SW 1271 (cell line): ENCODE results near the gene SAA2.
"Not testable (repeated sequence)": the region's sequence is repeated elsewhere in the genome, so short reads cannot be mapped to it uniquely, and the experiment has no call there.

ENCODE experiments used
- DNase-seq, 2 experiments: peaks; one replicate each; lab custom pipeline; 2025; lab: John Stamatoyannopoulos, UW

The SAA2 gene

DNA sequence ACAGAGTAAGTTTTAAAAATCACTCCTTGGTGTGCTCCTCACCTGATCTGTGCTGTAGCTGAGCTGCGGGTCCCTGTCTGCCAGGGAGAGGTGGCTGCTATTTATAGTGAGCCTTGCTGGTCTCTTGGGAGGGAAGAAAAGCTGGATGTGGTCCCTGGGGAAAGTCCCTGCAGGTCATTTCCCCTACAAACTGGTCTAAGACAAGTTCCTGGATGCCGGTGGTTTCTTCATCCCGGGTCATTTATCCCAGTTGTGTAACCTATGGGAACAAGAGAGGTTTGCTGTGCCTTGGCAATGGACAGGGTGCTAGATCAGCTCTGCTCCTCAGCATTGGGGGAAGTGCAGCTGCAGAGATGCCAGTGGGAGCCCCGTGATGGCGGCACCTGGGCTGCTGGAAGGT is at the start of gene SAA2:
TSS of gene SAA2 (minus strand) at position 108 of the 400 bp plus-strand sequence. CDS start 657 bp downstream, outside the sequence.
- DNase-seq: no peak

DNA sequence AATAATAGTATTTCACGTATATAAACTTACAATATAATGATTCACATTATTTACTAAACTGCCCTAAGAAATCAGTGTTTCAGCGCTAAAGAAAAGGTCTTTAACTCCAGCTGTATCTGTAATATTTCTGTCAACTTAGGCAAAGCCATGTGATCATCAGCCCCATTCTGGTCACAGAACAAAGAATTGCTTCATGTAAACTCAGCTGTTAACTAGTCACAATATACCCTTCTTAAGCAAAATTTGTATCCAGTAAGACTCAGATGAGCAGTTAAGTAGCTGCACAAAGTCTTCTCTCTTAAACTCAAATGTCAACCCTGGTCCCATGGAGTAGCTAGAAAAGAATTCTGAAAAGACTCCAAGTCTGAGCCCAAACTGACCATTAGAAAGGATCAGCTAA is 46.8 kb upstream of the SAA2 start:
- no peak for DNase-seq

DNA sequence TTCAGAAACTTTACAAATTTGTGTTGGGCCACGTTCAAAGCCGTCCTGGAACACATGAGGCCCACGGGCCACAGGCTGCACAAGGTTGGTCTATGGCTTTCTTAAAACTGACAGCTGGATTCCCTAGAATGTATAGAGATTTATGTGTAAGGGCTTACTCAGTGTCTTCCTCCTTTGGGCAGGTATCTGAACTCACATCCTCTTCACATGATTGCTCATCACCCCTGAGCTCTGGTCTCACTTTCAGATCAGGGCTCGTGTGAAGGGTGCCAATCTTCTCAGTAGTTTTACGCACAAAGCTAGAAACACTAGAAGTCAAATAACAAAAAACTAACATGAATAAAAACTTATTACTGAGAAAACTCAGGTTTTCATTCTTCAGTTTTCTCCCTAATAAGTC is 46.4 kb upstream of the SAA2 start:
- DNase-seq: no peak

- DNase-seq: no peak
Observed at GRCh38 chr11:18288911-18289310, 40.4 kb upstream of the SAA2 start.

- DNase-seq: no peak
Observed at GRCh38 chr11:18285841-18286240, 37.4 kb upstream of the SAA2 start.

GRCh38 chr11:18282626-18283025 is 34.2 kb upstream of the SAA2 start:
- no peak for DNase-seq

DNA sequence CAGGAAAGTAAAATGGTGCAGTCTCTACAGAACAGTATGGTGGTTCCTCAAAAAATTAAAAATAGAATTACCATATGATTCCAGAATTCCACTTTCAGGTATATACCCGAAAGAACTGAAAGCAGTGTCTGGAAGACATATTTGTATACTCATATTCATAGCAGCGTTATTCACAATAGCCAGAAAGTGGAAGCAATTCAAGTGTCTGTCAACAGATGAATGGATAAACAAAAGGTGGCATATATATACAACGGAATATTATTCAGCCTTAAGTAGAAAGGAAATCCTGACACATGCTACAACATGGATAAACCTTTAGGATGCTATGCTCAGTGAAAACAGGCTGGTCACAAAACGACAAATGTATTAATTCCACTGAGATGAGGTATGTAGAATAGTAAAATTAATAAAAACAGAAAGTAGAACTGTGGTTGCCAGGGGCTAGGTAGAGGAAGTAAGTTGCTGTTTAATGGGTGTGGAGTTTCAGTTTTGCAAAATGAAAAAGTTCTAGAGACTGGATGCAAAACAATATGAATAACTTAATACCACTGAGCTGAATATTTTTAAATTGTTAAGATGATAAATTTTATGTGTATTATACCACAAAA is 32.1 kb upstream of the SAA2 start:
- no peak for DNase-seq

DNA sequence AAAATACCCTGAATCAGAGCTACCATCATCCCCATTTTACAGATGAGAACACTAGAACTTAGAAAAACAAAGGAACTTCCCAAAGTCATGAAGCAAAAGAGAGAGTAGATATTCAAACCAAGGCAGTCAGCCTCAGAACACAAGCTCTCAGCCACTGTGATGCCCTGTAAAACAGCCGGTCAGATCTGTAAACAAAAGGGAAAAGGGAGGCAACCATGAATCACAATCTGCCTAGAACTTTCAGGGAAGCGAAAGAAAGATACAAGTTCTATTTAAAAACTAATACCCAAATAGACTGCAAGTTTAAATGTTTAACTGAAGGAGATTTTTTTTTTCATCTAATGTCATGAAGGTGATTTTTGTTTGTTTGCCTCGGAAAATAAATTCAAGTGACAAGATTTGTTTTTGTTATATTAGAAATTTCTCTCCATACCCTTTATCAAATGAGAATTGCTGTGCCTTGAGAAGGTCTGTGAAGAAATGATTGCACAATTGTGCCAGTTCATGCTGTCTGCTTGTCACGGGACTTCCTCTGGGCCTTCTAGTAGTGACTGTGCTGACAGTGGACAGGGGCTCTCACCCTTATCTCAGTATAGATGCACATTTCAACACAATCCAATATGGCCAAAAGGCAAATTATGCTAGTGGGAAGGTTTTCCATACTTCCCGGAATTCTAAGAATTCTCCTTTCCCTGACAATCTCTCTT is 29.2 kb upstream of the SAA2 start:
- no peak for DNase-seq

GRCh38 chr11:18271206-18271605 is 22.7 kb upstream of the SAA2 start:
- no peak for DNase-seq

DNA sequence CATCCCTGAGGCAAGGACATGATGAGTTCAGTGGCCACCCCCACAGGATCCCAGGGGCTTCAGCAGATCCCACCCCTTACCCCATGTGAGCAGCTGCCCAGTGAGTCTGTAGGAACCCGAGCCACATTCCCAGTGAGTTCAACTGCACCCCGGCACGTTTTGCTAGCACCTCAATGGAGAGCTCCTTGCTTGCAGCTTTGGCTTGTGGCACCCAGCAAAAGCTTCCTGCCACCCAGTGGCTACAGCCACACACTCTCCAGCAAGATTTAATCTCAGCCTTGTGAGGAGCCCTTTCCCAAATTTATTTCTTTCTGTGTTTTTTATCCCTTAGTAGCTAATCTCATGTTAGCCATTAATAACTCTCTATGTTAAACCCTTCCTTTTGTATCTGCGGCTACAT is 21.6 kb upstream of the SAA2 start:
- no peak for DNase-seq

- DNase-seq: not testable (repeated sequence)
Observed at GRCh38 chr11:18269252-18269651, 20.8 kb upstream of the SAA2 start.

- not testable (repeated sequence) for DNase-seq
Observed at GRCh38 chr11:18267335-18268133, 19.1 kb upstream of the SAA2 start.

DNA sequence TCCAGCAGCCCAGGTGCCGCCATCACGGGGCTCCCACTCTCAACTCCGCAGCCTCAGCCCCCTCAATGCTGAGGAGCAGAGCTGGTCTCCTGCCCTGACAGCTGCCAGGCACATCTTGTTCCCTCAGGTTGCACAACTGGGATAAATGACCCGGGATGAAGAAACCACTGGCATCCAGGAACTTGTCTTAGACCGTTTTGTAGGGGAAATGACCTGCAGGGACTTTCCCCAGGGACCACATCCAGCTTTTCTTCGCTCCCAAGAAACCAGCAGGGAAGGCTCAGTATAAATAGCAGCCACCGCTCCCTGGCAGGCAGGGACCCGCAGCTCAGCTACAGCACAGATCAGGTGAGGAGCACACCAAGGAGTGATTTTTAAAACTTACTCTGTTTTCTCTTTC is 17.5 kb upstream of the SAA2 start, which contains the start of gene SAA1:
TSS of gene SAA1 (plus strand) at position 316 of the 400 bp plus-strand sequence. CDS start 624 bp downstream, outside the sequence.
- no peak for DNase-seq

DNA sequence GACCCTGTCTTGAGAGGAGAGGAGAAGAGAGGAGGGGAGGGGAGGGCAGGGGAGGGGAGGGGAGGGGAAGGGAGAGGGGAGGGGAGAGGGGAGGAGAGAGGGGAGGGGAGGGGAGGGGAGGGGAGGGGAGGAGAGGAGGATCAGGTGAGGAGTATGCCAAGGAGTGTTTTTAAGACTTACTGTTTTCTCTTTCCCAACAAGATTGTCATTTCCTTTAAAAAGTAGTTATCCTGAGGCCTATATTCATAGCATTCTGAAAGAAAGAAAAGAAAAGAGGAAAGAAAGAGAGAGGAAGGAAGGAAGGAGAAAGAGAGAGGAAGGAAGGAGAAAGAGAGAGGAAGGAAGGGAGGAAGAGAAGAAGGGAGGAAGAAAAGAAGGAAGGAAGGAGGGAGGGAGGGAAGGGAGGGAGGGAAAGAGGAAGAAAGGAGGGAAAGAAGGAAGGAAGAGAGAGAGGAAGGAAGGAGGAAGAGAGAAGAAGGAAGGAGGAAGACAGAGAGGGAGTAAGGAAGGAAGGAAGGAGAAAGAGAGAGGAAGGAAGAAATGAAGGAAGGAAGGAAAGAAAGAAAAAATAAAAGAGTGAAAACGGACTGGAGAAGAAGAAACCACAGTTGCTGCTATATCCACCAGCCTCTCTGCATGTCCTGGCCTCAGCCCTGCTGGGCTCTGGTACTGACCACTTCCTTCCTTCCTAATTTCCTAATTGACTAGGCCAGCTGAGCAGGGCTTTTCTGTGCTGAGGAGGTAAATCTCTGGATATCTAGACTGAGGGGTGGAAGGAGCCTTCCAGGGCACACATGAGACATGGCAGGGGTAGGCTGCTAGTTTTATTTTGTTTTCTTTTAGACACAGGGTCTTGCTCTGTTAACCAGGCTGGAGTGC is 16.4 kb upstream of the SAA2 start:
- no peak for DNase-seq

DNA sequence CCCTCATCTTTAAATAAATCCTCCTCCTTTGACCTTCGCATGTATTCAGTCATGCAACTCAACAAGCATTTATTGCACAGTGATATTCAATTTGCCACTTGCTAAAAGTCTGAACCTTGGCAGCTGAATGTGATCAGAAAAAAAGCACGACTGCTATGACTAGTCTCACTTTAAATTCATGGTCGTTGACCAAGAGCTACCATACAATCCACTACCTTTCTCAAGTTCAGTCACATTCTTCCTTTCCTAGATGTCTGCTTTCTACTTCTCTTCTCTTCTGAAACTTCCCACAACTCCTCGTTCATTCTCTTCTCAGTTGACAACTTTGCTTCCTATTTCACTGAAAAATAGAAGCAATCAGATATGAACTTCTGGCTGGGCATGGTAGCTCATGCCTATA is 15.6 kb upstream of the SAA2 start:
- no peak for DNase-seq

GRCh38 chr11:18262681-18263350 is 14.3 kb upstream of the SAA2 start:
- not testable (repeated sequence) for DNase-seq

- no peak for DNase-seq
Observed at GRCh38 chr11:18261721-18262120, 13.3 kb upstream of the SAA2 start.

GRCh38 chr11:18259259-18259658 is 10.8 kb upstream of the SAA2 start:
- no peak for DNase-seq

- DNase-seq: no peak
Observed at GRCh38 chr11:18254781-18255361, 6.4 kb upstream of the SAA2 start.

- DNase-seq: no peak
Observed at GRCh38 chr11:18253778-18254338, 5.4 kb upstream of the SAA2 start.

DNA sequence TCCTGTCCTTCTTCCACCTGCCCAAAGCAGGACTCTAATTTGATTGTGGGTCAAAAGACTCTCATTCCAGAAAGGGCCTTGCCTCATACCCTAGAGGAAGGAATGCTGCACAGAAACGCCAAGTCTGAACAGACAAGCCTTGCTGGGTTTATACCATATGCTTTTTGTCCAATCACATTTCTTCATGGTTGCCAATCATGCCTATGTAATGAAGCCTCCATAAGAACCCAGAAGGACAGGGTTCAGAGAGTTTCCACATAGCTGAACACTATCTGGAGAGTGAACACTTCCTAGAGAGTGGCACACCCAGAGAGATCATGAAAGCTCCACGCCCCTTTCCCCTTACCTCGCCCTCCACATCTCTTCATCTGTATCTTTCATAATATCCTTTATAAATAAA is 4.8 kb upstream of the SAA2 start:
- DNase-seq: no peak
